RCC 7860 (cell line): ENCODE results near the gene ZNF219.

Source experiments
- DNase-seq: peaks from one replicate; pipeline ENCODE4 v3.0.0-alpha.2; 2015; ENCODE audit warnings: low spot score
- FAIRE-seq: peaks from 2 replicates; lab custom pipeline; 2012; peaks lifted over from hg19 to GRCh38; lab: Jason Lieb, UNC

Gene ZNF219

DNA sequence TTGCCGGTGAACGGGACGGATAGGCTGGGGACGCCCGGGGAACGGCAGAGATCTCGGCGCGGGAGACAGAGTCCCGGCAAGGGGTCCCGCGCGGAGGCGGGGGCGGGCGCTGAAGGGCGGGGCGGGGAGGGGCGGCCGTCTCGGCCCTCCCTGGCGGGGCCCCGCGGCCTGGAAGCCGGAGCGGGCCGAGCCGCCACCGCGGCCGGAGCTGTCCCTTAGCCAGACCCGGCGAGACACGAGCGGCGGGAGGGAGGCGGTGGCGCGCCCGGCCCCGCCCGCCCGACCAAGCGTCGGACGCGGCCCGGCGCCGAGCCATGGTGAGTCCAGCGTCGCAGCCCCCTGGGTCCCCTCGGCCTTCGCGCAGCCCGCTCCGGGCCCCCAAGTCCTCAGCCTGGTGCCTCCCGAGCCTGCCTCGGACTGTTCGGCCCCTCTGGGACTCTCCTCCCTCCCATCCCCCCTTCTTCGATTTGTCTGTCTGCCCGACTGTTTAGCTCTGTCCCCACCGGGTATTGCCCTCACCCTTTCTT is 28.3 kb downstream of the ZNF219 start, which contains the start of gene ARHGEF40:
TSS of gene ARHGEF40 (plus strand) at position 222 of the 527 bp plus-strand sequence. CDS start at position 315, 93 bp downstream.
- FAIRE-seq (no peak), DNase-seq (no peak)

DNA sequence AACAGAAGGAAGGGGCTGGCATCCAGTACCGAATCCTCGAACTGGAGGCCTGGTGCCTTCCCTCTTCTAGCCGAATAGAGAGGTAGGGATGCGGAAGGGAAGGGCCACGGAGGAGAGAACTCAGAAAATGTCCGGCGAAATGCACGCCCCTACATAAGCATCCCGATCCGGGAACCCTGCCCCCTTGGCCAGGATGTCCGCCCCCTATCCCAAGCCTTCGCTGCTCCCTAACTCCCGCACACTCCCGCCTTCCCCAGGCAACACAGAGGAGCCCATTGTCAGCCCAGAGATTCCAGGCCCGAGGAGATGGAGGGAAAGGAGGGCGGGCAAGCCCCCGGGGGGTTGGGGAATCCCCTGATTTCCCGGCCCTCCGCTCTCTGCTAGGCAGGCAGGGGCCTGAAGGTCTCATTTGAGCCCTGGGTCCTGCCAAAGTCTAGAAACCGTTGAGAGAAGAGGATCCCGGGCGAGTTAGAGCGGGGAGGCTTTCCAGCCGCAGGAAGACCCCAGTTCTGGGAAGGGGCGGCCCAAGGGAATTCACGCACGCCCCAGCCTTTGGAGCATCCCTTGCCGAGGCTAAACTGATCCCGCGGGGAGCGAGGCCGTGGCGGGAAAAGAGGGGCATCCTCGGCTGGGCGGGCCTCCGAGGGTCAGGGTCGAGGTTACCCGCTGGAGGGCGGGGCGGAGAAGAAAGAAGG is 28.9 kb downstream of the ZNF219 start:
- DNase-seq (no peak), FAIRE-seq (no peak)

DNA sequence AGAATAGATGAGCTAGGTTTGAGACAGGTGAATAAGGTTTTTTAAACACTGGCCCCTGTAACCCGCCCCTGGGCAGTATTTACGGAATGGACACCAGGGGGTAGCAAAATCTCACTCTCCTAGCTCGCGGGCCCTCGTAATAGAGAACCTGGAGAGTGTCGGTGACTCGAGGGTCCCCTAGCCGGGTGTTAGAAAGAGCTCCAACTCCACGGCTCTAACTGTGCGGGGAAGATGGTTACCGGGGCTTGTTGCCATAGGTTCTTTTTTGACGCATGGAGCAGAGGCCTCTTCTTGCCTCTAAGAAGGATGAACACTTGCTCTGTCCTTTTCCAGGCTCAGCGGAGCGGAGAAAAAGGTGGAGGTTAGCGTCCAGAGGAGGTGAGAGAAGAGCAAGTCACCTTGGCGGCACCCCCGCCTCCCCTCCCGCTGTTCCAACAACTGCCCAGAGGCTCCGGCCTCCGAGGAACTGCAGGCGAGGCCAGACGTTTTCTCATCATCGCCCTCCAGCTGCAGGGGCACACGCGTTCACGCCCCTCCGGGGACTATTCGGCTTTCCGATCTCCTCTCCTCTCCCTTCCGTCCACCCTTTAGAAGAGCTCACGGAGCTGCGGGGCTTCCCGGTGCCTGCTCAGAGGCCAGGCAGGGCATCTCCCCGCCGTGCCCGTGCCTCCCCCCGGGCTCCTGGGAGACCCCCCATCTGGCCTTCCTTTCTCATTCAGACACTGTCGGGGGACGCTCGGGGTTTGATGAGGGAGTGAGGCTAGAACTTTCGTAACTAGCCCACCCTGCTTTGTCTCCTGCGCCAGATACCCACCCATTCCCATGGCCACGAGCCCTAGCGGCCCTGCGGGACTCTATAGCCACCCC is 29.7 kb downstream of the ZNF219 start:
- FAIRE-seq (no peak), DNase-seq (no peak)

DNA sequence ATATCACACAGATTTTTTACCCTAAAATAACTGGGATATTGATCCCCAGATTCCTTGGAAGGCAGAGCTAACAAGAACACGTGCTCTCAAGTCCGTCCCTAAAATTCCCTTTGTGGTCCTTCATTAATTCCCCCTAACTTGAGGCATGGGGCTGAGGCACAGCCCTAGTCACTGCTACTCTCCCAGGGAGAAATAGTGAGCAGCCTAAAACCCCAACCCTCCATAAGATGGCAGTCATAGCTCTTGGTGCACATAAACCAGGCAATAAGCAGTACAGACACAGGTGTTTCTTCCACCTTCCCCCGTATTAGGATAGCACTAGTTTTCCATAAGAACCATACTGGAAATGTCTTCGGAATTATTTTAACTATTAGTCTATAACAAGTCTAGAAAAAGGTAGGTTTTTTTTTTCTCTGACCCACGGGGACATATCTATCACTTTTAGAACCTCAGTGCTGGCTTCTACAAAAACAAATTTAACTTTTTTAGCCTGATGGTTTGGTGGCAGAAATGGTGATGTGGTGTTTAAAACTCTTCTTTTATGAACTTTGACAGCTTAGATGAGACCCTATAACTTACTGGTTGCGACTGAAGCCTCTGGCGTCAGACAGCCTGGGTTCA is 31.5 kb downstream of the ZNF219 start:
- FAIRE-seq (no peak), DNase-seq (no peak)

DNA sequence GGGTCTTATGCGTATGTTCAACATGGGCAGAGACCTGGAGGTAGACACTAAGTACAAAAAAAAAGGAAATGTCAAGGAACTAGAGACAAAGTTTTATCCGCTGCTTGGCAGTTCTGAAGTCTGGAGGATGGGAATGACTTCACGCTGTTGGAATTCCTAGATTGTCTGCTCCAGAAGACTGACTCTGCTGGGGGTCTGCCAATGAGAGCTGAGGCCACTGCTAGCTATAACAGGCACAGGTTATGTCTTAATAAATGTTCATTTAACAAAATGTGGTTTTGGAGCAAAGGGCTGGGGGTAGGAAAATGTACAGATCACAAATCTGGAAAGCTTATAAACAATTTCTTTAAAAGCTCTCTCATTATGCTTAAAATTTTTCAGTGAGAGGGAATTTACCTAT is 35.0 kb downstream of the ZNF219 start:
- FAIRE-seq (peak; percentile 75), DNase-seq (peak; percentile 68)

DNA sequence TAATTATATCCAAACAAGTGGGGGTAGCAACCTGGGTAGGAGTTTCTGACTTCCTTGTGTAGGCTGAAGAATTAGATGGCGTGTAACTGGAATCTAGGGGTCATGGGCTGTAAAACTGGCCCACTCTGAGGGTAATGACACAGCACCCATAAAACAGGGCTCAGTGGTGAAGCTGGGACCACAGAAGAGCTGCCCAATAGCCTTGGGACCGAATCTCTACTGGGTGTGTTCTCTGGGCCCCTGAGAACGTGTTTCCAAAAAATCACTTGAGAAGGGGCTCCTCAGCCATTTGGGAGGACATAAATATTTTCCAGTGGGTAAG is 37.1 kb downstream of the ZNF219 start:
- no peak for DNase-seq
- FAIRE-seq: no peak

DNA sequence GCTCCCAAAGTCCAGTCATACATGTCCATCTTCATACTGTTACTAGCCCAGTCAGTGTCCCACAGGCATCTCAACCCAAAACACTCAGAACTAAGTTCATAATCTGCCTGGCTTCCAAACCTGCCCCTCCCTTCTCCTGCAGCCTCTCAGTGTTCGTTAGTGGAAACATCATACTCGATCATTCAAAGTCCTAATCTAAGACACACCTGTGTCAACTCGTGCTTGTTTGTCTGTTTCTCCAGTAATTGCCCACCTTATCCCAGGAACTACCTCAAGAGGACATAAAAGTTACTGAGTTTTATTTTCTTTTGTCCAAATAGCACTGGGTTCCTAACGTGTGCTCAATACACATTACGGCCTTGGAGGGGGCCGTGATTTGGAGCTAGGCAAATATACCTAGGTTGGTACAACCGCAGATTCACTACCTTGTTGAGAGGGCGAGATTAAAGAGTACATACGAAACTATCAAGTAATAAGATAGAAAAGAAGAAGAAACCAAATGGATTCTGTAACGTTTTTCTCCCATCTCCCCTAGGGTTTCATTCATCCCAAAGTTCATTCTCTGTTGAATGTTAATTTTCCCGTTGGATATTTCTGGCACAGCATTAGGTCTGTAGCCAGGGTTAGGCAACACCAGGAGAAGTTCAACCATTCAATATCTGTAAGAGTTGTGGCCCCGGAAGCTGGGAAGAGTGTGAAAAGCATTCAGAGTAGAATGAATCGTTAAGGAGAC is 37.7 kb downstream of the ZNF219 start:
- DNase-seq (no peak), FAIRE-seq (no peak)

DNA sequence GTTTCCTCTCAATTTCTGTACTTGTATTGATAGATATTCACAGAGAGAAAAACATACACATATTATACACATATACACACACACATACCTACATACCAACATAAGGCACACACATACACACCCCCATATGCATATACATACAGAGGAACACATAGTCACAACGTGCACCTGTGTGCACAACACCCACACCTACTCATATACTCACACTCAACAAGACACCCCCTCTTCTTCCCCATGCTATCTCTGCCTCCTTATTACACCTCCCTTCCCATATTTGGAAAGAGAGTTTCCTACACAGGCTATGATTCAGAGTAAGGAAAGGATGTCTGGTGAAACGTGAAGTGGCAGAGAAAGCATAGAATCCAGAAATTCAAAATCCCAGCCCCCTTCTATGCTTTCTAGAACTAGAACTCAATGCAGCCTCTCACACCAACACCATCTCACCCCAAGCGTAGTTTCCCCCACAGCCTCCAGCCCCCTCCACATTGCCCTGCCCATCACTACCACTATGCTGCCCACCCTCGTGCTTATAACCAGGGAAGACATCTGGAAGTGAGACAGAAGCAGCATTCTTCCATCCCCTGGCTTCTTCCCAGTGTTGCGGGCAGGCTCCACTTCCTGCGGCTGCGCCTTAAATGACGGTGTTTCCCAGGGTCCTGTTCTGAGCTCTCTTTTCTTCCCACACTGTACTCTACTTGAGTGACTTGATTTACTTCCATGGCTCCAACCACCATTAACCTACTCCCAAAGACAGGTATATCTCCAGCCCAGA is 38.4 kb downstream of the ZNF219 start:
- FAIRE-seq: no peak
- DNase-seq: no peak

DNA sequence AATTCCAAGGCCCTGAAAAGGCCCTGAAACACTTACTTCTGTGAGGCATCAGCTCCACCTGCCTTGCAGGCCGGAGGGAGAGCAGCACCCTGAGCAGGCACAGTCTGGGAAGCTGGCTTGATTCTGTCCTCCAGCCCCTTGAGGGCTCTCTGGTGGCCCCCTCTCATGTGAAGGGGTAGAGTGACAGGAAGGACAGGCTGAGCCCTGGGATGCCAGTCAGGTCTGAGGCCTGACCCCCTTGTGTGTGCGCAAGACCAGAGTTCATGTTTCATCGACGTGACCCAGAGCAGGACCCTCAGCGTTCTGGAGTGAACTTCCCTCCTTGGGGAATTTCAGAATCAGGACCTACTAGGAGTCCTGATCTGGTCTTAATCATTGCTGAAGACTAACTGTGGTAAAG is 39.6 kb downstream of the ZNF219 start:
- DNase-seq (no peak), FAIRE-seq (no peak)

DNA sequence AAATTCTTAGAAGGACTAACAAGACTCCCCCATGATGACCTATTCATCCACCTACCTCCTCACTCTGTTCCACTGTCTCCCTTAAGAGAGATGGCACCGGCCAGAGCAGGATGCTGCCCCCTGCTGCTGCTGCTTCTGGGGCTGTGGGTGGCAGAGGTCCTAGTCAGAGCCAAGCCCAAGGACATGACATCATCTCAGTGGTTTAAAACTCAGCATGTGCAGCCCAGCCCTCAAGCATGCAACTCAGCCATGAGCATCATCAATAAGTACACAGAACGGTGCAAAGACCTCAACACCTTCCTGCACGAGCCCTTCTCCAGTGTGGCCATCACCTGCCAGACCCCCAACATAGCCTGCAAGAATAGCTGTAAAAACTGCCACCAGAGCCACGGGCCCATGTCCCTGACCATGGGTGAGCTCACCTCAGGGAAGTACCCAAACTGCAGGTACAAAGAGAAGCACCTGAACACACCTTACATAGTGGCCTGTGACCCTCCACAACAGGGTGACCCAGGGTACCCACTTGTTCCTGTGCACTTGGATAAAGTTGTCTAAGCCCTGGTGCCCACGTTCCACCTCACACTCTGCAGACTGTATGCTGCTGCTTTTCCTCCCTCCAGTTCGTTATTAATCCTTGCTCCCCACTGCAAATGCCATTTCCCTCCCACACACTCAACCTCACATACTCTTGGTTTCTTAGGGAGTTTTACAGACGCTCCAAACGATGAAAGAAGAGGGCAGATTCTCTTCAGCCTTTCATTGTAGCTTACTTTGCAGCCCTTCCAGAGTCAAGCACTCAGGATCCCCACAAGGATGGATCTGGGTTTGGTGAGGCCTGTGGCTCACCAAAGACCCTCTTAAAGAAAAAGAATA is 40.4 kb downstream of the ZNF219 start, which contains the start of gene RNASE8:
TSS of gene RNASE8 (plus strand) at position 20 of the 873 bp plus-strand sequence. CDS start at position 91, 71 bp downstream.
- FAIRE-seq (no peak), DNase-seq (peak; percentile 24)

DNA sequence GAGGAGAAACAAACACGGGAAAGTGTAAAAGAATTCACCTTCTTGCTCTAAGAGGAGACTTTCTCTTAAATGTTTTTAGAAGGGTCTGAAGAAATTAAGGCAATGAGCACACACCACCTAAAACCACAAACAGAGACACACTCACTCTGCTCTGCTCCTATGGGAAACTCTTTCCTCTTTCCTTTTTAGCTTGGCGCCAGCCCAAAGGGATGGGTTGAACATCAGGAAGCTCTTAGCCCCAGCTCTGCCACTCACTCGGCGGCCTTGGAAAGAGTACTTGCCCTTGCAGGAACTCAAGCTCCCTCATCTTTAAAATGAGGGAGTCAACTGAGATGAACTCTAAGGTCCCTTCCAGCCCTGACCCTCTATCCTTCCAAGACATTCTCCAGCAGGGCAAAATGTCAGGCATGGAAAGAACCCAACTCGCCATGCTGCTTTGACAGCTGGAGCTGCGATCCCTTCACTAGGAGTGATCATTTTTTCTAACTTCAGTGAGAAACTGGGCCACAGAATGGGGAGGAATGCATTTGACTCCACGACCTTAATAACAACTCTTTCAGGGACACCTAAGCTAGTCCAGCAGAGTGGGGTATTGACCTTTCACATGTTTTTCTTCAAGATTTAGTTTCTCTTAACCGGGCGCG is 41.8 kb downstream of the ZNF219 start:
- FAIRE-seq (no peak), DNase-seq (no peak)

DNA sequence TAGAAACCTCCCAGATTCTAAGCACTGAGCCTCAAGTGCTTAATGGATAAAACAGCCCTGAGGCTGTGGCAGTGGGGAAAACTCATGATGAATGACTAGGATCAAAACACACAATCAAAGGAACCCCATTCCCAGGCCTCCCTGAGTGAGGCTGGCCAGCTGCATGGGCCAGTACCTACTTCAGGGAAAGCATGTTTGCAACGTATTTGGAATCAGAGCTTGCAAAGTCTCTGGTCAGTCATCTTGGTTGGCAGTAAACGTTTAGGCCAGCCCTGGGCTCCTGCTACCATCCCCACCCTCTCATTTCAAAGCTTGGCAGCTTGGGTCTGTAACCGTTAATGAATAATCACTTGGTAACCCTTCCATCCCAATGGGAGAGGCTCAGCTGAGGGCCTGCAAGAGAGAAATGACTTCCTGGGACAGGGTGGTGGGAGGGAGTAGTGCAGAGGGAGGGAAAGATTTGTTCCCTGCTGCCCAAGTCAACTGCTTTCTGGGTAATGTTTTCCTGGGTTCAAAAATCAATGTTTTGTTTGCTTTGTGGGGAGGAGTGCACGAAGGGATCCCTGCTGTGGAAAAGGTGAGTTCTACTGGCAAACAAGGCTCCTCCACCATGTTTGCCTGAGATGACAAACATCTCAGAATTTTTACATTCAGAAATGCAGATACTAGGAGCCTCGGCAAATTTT is 42.9 kb downstream of the ZNF219 start:
- no peak for DNase-seq
- FAIRE-seq: peak; percentile 57

DNA sequence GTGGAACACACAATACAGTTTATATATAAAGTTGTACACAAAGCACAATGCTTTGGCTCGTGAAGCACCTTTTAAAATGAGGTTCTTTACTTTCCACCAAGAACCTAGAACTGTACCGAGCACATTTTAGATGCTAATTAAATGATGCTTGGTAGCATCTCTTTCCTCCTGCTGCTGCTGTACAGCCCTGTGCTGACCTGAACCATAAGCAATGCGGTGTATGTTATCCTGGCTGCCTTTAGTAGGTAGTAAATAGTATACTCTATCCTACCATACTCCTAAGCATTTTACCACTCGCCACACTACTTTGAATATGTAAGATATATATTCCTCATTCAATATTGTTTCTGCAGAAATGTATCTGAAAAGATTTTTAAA is 43.7 kb downstream of the ZNF219 start:
- FAIRE-seq (no peak), DNase-seq (no peak)

DNA sequence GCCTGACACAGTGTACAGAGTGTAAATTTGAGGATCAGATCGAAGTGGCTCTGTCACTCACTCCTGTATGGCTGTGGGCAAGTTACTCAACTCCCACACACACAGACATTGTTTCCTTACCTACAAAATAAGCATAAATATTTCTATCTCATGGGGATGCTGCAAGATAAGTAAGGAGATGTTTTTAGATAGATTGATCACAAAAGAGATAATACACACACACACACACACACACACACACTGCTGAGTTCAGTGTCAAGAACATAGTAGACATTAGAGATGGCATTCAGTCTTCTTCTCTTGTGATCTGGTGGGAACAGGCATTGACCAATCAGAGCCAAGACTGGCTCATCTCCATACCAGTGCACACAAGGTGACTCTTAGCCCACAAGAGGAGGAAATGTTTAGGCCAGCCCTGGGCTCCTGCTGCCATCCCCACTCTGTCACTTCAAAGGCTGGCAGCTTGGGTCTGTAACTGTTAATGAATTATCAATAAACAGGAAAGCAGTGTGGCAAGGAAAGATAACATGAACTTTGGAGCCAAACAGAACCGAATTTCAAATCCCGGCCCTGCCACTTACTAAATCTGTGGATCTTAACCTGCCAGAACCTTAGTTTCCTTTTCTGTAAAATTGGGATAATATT is 44.2 kb downstream of the ZNF219 start:
- no peak for FAIRE-seq

DNA sequence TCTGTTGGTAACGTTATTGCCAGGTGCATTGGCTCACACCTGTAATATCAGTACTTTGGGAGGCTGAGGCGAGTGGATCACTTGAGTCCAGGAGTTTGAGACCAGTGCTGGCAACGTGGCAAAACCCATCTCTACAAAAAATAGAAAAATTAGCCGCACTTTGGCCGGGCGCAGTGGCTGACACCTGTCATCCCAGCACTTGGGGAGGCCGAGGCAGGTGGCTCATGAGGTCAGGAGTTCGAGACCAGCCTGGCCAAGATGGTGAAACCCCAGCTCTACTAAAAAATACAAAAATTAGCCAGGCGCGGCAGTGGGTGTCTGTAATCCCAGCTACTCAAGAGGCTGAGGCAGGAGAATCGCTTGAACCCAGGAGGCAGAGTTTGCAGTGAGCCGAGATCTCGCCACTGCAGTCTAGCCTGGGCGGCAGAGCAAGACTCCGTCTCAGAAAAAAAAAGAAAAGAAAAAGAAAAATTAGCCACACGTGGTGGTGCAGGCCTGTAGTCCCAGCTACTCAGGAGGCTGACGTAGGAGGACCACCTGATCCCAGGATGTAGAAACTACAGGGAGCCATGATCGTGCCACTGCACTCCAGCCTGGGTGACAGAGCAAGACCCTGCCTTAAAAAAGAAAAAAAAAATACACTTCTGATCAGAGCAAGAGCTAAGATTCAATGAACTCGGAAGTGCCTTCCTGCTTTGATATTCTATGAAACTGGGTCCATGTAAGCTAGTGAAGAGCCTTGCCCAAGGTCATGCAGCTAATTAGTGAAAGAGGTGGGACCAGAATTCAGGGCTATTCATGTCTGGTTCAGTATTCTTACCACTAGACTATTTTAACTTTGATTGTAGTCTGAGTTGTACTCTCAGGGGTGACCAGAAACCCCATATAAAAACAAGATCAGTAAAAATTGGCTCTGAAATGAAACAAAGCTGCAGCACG is 45.0 kb downstream of the ZNF219 start:
- DNase-seq: no peak
- no peak for FAIRE-seq

More for the DNA sequence above, 44.2 kb downstream of the ZNF219 start:
- peak; percentile 8 for DNase-seq

DNA sequence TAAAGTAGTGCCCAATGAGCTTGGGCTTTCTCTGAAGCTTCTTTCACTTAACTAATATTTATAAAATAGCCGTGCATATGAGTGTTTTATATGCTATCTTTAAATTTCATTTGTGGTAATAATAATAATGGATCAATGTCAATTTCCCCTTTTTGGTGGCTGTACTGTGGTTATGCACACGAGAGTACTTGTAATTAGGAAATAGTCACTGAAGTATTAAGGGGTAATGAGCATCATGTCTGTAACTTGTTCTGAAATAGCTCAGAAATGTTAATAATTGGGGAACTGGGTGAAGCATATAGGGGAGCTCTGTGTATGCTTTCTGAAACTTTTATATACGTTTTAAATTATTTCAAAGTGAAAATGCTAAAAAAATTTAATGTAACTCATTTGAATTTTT is 47.9 kb downstream of the ZNF219 start:
- DNase-seq: no peak
- no peak for FAIRE-seq
